HUES6 (cell line): ENCODE results near the gene TMEM269.

Experiments
- H3K27ac ChIP-seq: 2 replicates; pipeline ENCODE4 v1.7.0; 2013; ENCODE audit warnings: low read depth, mild to moderate bottlenecking, low read length, inconsistent platforms
- H3K27me3 ChIP-seq: 2 replicates; pipeline ENCODE4 v1.6.1; 2013; ENCODE audit warnings: low read length; ENCODE audit not compliant: control insufficient read depth, insufficient read depth
- H3K36me3 ChIP-seq: 2 replicates; pipeline ENCODE4 v1.6.1; 2013; ENCODE audit warnings: low read length; ENCODE audit not compliant: control insufficient read depth, insufficient read depth
- H3K4me1 ChIP-seq: 2 replicates; pipeline ENCODE4 v1.6.1; 2013; ENCODE audit warnings: low read length; ENCODE audit not compliant: control insufficient read depth, insufficient read depth
- H3K4me3 ChIP-seq: 2 replicates; pipeline ENCODE4 v1.5.1; 2013; ENCODE audit warnings: low read depth, low read length
- H3K9ac ChIP-seq: one replicate; pipeline ENCODE4 v1.6.1; 2013; ENCODE audit warnings: mild to moderate bottlenecking, low read length
- H3K9me3 ChIP-seq: 2 replicates; pipeline ENCODE4 v1.6.1; 2013; ENCODE audit warnings: low read depth, low read length; ENCODE audit not compliant: control insufficient read depth, insufficient read depth

Gene TMEM269

DNA sequence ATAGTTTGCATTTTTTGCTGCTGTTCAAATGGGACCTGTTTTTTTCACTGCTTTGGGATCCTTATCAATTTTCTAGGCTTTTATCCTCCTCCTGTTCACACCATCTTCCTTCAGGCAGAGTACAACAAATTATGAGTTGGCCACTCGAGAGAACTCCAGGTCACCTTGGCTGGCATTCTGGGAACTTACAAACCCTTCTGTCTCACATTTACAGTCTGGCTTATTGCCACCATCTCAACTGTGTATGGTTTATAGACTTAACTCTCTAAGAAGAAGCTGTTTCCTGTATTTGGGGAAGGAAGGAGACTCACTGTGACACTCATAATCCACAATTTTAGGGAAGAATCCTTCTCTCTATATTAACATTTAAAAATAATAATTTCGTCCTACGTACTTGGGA, 56.2 kb downstream of the TMEM269 start:
- Histone ChIP-seq H3K9ac (no peak overlapping the region), H3K27ac (no peak overlapping the region), H3K36me3 (peaks cover 11% of the 10 kb centered on the region; the same call in 1 of the 2 replicates), H3K27me3 (no peaks in the 10 kb centered on the region), H3K9me3 (no peaks in the 10 kb centered on the region), H3K4me3 (no peak overlapping the region), H3K4me1 (peaks cover 10% of the 10 kb centered on the region; the same call in 1 of the 2 replicates)

- no peak overlapping the region for H3K9ac ChIP-seq
- peaks cover 10% of the 10 kb centered on the region; the same call in 1 of the 2 replicates for H3K4me1 ChIP-seq
- H3K27ac ChIP-seq: no peak overlapping the region
- H3K27me3 ChIP-seq: no peaks in the 10 kb centered on the region
- no peaks in the 10 kb centered on the region for H3K9me3 ChIP-seq
- H3K4me3 ChIP-seq: no peak overlapping the region
- peaks cover 11% of the 10 kb centered on the region; the same call in 1 of the 2 replicates for H3K36me3 ChIP-seq
Observed at GRCh38 chr1:42841440-42842147, 56.8 kb downstream of the TMEM269 start.

- H3K27ac ChIP-seq: no peak overlapping the region
- no peak overlapping the region; the same call in 1 of the 2 replicates for H3K4me3 ChIP-seq
- H3K4me1 ChIP-seq: peaks cover 21% of the 10 kb centered on the region
- H3K27me3 ChIP-seq: no peaks in the 10 kb centered on the region
- H3K9ac ChIP-seq: no peak overlapping the region
- H3K9me3 ChIP-seq: no peaks in the 10 kb centered on the region
- peaks cover 17% of the 10 kb centered on the region for H3K36me3 ChIP-seq
Observed at GRCh38 chr1:42844592-42845140, 59.9 kb downstream of the TMEM269 start.

GRCh38 chr1:42845193-42845592, 60.4 kb downstream of the TMEM269 start:
- peaks cover 21% of the 10 kb centered on the region for H3K36me3 ChIP-seq
- H3K4me3 ChIP-seq: peak overlapping the region; percentile 73; the same call in 1 of the 2 replicates
- H3K4me1 ChIP-seq: peaks cover 21% of the 10 kb centered on the region
- no peaks in the 10 kb centered on the region for H3K9me3 ChIP-seq
- no peak overlapping the region for H3K27ac ChIP-seq
- H3K27me3 ChIP-seq: no peaks in the 10 kb centered on the region
- H3K9ac ChIP-seq: no peak overlapping the region

- peak overlapping the region; percentile 73 for H3K9ac ChIP-seq
- H3K27me3 ChIP-seq: no peaks in the 10 kb centered on the region
- H3K4me3 ChIP-seq: peak overlapping the region; percentile 73
- H3K4me1 ChIP-seq: peaks cover 21% of the 10 kb centered on the region
- H3K9me3 ChIP-seq: no peaks in the 10 kb centered on the region
- H3K36me3 ChIP-seq: peaks cover 28% of the 10 kb centered on the region
- no peak overlapping the region for H3K27ac ChIP-seq
Observed at GRCh38 chr1:42845866-42846256, 61.1 kb downstream of the TMEM269 start.

DNA sequence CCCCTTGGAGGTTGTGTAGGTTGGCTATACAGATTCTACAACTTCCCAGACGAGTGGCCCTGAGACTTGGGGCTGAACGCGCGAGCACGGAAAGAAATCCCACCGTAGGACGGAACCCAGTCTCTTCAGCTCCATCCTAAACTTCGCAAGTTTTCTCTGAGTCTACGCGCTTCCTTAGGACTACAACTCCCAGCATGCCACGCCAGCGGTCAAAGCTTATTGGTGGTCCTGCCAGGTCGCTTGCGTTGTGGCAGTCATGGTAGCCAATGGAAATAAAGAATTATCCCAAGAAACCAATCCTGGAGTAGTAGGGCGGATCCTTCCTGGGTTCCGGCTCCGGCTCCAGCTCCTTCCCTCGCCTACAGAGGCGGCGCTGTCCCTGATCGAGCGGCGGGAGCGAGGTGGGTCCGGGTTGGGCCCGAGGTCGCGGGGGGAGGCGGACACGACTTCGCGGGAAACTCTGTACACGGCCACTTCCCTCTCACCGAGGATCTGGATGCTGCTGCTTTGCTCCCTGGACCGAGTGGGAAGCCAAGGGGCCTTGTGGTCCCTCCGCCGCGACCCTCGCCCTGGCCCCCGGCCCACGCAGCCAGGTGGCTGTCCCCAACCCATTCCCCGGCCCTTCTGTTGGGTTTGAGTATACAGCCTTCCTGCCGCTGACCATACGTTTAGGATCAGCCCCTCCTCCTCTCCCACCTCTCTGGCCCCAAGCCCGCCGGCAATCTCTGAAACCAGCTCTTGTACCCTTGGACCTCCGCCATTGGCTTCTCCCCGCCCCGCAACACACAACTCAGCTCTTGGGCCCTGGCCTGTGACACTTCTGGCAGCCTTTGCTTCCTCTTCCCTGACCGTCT, 61.7 kb downstream of the TMEM269 start, which contains the start of gene ZNF691:
ZNF691 (plus strand) TSS at position 357 of the 854 bp plus-strand sequence. CDS start 3,046 bp downstream, outside the sequence.
- Histone ChIP-seq H3K4me1 (peaks cover 21% of the 10 kb centered on the region), H3K9me3 (no peaks in the 10 kb centered on the region), H3K36me3 (peaks cover 34% of the 10 kb centered on the region), H3K4me3 (peak within 1 kb of the TSS; percentile 73), H3K27ac (peak within 1 kb of the TSS; percentile 32; the same call in 1 of the 2 replicates), H3K9ac (peak within 1 kb of the TSS; percentile 81), H3K27me3 (no peaks in the 10 kb centered on the region)

DNA sequence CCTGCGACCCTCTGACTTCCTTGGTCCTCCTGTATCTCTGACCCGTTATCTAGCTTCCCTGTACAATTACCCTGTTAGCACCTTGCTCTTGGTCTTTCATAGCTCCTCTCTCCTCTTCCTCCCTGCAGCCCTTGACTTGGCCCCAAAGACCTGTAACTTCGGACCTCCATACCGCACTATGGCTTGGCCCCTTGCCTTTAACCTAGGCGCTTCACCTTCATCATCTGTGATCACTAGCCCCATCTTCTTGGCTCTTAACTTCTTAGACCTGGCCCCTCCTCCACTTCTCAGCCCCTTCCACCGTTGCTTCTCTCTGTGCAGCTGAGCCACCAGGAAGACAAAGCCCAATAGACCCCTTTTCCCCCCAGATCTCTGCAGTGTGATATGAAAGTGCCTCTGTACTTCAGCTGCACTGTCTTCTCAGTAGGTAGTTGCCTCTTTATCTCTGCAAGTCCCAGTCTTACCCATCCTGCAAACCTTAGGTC, 62.4 kb downstream of the TMEM269 start:
- no peaks in the 10 kb centered on the region for H3K27me3 ChIP-seq

DNA sequence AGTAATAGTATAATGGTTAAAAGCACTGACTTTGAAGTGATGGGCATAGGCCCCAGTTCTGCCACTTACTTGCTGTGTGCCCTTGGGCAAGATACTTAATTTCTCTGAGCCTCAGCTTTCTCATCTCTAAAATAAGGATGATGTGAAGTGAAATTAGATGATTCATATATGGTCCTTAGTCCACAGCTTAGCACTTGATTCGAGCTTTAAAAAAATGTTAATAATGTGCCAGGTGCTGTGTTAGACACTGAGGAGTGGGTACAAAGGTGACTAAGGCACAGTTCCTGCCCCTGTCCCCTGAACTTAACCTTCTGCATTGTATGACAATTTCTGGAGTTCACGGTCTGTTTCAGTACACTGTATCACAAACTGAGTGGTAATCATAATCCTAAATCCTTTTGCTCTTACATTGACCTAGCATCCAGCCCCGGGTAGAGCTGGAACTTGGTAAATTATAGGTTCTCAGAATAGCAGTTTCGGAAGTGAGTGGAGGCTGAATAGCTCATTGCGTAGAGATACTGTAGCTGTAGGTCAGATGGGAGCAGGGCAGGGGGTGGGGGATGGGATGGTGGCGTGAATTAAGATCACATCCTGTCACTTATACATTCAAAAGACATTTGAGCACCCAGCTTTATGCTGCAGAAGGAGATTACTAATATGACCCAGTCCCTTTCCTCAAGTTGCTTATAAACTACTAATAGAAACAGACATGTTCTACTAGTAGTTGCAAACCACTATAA, 63.1 kb downstream of the TMEM269 start:
- Histone ChIP-seq H3K4me3 (peak overlapping the region; percentile 73), H3K27ac (no peak overlapping the region), H3K9ac (no peak overlapping the region), H3K36me3 (peaks cover 41% of the 10 kb centered on the region), H3K4me1 (peaks cover 21% of the 10 kb centered on the region), H3K9me3 (no peaks in the 10 kb centered on the region), H3K27me3 (no peaks in the 10 kb centered on the region)

More for the DNA sequence above, 62.4 kb downstream of the TMEM269 start:
- peak overlapping the region; percentile 81 for H3K9ac ChIP-seq
- H3K27ac ChIP-seq: no peak overlapping the region
- peaks cover 21% of the 10 kb centered on the region for H3K4me1 ChIP-seq
- H3K9me3 ChIP-seq: no peaks in the 10 kb centered on the region
- H3K36me3 ChIP-seq: peaks cover 41% of the 10 kb centered on the region
- H3K4me3 ChIP-seq: peak overlapping the region; percentile 73

GRCh38 chr1:42848823-42849537, 64.2 kb downstream of the TMEM269 start:
- peaks cover 21% of the 10 kb centered on the region for H3K4me1 ChIP-seq
- peaks cover 38% of the 10 kb centered on the region for H3K36me3 ChIP-seq
- no peak overlapping the region for H3K27ac ChIP-seq
- H3K4me3 ChIP-seq: no peak overlapping the region
- H3K9me3 ChIP-seq: no peaks in the 10 kb centered on the region
- no peak overlapping the region for H3K9ac ChIP-seq
- H3K27me3 ChIP-seq: no peaks in the 10 kb centered on the region

DNA sequence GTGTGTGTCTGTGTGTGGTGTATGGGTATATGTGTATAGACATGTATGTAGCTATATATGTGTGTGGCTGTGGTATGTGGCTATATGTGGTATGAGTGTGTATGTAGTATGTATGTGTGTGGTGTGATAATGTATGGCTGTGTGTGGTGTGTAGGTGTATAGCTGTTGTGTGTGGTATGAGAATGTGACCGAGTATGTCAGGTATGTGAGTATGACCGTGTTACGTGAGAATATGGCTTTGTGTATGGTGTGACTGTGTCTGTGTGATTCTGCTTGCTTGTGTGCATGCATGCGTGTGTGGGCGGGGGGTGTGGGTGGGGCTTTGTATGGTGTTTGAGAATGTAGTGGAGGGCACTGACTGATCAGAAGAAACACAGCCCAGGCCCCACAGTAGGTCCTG, 65.2 kb downstream of the TMEM269 start:
- no peaks in the 10 kb centered on the region for H3K9me3 ChIP-seq
- no peak overlapping the region for H3K4me3 ChIP-seq
- no peaks in the 10 kb centered on the region for H3K27me3 ChIP-seq
- peaks cover 17% of the 10 kb centered on the region for H3K4me1 ChIP-seq
- no peak overlapping the region for H3K27ac ChIP-seq
- H3K36me3 ChIP-seq: peaks cover 38% of the 10 kb centered on the region
- H3K9ac ChIP-seq: no peak overlapping the region
